ENCODE data around the gene CSNK2B.
"Not testable (repeated sequence)": the region's sequence is repeated elsewhere in the genome, so short reads cannot be mapped to it uniquely, and the experiment has no call there.

Gene CSNK2B

GRCh38 chr6:31691078-31691463 is 25.2 kb downstream of the CSNK2B start:
- no peak for DNase-seq

GRCh38 chr6:31691564-31692108 is 25.8 kb downstream of the CSNK2B start:
- no peak for DNase-seq

GRCh38 chr6:31692353-31692752 is 26.5 kb downstream of the CSNK2B start:
- DNase-seq = no peak

- DNase-seq = no peak
Measured at GRCh38 chr6:31692886-31693285, 27.0 kb downstream of the CSNK2B start.

GRCh38 chr6:31693535-31693934 is 27.7 kb downstream of the CSNK2B start:
- DNase-seq = no peak

GRCh38 chr6:31697555-31697954 is 31.7 kb downstream of the CSNK2B start:
- no peak for DNase-seq

- no peak for DNase-seq
Measured at GRCh38 chr6:31700740-31701401, 35.0 kb downstream of the CSNK2B start.

GRCh38 chr6:31701666-31702404 is 36.0 kb downstream of the CSNK2B start:
- no peak for DNase-seq

- no peak for DNase-seq
Measured at GRCh38 chr6:31702405-31702818, 36.5 kb downstream of the CSNK2B start.

- DNase-seq = peak; percentile 97
Measured at GRCh38 chr6:31702819-31703716, 37.2 kb downstream of the CSNK2B start, which contains the start of gene ABHD16A. TSS of gene ABHD16A (minus strand) at chr6:31703324. CDS start at chr6:31703281, 43 bp downstream.

- no peak for DNase-seq
Measured at GRCh38 chr6:31705931-31706330, 40.1 kb downstream of the CSNK2B start.

GRCh38 chr6:31706599-31706998 is 40.7 kb downstream of the CSNK2B start, which contains the start of gene LY6G6F:
TSS of gene LY6G6F (plus strand) at chr6:31706866. CDS start at chr6:31706907, 41 bp downstream.
- no peak for DNase-seq

- no peak for DNase-seq
Measured at GRCh38 chr6:31707701-31708100, 41.8 kb downstream of the CSNK2B start.

GRCh38 chr6:31708224-31708623 is 42.3 kb downstream of the CSNK2B start:
- no peak for DNase-seq

GRCh38 chr6:31709157-31709556 is 43.3 kb downstream of the CSNK2B start:
- not testable (repeated sequence) for DNase-seq

GRCh38 chr6:31710523-31711219 is 44.8 kb downstream of the CSNK2B start:
- no peak for DNase-seq

GRCh38 chr6:31711233-31711632 is 45.4 kb downstream of the CSNK2B start:
- DNase-seq = no peak

- no peak for DNase-seq
Measured at GRCh38 chr6:31712296-31712695, 46.4 kb downstream of the CSNK2B start.

GRCh38 chr6:31713465-31713864 is 47.6 kb downstream of the CSNK2B start:
- no peak for DNase-seq

GRCh38 chr6:31713991-31714684 is 48.3 kb downstream of the CSNK2B start:
- no peak for DNase-seq

Measured in activated CD8-positive, alpha-beta memory T cell treated with anti-CD3 and anti-CD28 coated beads, Interleukin-2, amount 50 U/mL, for 4 hours (primary cell).